Cortex of kidney (tissue), 1 donor: Measurements from ENCODE around the gene CRACDL.
"Not testable (repeated sequence)": the region's sequence is repeated elsewhere in the genome, so short reads cannot be mapped to it uniquely, and the experiment has no call there.

ENCODE experiments used
- DNase-seq: peaks from one replicate; lab custom pipeline; 2025; lab: John Stamatoyannopoulos, UW

The CRACDL gene

DNA sequence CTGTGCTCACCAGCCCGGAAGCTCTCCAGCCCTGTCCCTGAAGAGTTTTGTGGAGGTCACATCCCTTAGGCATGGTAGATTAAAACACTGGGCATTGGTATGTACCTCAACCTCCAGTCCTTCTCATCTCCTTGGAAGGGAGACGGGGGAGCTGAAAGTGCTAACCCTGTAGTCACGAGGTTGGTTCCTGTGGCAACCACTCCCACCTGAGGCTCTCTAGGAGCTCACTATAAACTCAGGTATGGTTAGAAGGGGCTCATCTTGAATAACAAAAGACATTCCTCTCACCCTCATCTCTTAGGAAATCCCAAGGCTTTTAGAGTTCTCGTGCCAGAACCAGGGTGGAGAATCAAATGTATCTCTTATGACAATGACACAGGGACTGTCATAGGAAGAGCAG is 162.1 kb downstream of the CRACDL start:
- DNase-seq: no peak

DNA sequence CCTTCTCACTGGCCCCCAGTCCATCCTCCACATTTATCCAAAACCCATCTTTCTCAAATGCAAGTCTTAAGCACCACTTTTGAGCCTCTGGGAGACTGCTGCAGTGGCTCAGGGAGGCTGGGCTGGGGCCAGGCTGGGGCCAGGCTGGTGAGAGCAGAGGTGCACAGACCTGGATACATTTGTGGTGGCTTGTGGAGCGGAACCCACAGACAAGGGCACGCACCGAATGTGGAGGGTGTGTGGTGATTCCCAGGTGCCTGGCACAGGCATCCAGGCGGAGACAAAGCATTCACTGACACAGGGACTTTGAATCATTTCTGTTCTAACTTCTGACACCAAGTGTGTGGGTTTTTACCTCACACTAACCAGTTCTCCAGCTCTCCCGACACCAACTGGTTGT is 162.9 kb downstream of the CRACDL start:
- no peak for DNase-seq

DNA sequence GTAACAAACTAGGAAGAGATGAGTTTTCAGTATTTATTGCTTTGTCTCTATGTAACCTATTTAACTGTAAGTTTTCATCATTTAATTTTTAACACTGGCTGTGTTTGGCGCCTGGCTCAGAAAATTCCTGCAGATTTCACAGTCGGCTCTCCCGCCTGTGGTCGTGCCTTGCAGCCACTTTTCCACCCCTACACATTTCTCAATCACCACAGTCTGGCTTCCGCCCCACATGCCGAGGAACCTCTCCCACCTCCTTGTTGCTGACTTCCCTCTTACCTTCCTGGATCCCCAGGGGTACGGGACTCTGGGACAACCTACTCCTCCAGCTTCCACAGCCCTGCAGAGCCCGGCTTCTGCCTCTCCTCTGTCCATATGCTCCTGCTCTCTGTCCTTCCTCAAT is 163.5 kb downstream of the CRACDL start:
- DNase-seq: no peak

DNA sequence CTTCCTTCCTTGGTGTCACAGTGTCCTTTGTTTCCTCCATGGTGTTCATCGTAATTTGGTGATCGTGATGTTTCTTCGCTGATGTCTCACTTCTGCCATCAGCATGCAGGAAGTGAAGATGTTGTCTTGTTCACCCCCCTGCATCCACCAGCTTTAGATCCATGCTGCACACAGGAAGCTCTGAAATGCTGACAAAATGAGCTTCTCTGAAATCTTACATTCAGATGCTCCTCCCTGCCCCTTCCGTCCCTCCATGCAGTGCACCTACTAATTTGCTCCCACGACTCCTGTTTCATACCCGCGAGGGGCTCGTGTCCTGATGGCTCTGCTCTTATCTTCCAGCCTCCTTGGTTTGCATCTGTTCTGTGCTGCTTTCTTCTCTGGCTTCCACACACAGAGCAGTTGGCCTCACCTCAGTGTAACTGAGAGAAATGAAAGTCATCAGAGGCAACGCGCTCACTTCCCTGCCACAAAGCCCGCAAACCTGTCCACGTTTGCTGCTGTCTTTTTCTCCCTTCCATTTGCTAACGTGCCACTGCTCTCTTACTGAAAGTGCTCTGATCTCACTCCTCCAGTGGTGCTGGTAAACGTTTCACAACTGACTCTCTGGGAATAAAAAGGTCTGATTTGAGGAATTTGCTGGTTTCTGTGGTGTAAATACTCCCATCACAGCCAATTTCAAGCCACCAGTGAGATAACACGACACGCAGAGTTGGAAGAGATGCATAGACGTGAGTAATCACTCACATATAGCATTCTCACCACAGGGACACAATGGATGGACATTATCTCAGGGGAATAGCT is 164.1 kb downstream of the CRACDL start:
- DNase-seq: no peak

DNA sequence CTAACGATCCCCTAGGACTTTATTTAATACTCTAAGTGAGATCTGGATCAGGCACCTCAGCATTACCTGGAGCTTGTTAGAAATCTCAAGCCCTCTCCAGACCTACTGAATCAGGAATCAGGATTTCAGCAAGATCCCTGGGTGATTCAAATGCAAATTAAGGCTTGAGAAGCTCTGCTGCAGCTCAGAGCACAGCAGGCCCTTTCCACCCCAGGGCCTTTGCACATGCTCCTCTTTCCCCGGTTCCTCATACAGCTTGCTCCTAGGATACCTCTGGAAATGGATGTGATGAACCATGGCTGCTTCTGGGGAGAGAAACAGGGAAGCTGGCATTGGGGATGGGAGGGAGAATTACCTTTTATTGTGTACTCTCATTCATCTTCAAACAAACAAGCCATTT is 164.8 kb downstream of the CRACDL start:
- no peak for DNase-seq

DNA sequence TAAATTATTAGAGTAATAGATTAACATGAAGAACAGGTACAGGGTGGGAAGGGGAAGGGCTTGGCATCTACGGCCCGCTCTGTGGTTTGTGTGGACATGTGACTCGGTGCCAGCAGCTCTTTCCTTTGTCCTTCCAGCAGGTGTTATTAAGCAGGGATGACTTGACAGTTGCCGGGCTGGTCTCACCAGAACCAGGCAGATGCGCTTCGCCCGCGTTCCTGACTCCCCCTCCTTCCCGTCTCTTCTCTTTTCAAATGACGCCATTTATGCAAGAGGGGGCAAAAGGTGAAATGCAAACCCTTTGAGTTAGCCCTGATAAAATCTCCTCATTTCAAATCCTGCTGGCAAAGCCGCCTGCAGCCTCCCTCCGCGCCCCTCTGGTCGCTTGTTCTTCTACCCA is 166.2 kb downstream of the CRACDL start:
- no peak for DNase-seq

DNA sequence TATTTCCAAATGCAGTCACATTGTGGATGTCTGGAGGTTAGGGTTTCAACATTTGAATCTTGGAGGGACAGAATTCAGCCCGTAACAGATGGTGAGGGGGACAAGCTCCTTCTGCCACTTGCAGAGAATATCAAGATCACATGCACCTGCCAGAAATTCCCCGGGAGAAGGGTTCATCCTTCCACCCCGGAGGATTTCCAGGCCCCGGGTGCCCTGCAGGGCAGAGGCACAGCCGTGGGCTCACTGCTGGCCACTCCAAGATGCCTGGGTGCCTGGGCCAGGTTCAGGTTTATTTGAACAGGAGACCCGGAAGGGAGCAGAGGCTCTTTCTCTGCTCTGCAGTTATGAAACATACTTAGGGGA is 166.9 kb downstream of the CRACDL start:
- DNase-seq: no peak

DNA sequence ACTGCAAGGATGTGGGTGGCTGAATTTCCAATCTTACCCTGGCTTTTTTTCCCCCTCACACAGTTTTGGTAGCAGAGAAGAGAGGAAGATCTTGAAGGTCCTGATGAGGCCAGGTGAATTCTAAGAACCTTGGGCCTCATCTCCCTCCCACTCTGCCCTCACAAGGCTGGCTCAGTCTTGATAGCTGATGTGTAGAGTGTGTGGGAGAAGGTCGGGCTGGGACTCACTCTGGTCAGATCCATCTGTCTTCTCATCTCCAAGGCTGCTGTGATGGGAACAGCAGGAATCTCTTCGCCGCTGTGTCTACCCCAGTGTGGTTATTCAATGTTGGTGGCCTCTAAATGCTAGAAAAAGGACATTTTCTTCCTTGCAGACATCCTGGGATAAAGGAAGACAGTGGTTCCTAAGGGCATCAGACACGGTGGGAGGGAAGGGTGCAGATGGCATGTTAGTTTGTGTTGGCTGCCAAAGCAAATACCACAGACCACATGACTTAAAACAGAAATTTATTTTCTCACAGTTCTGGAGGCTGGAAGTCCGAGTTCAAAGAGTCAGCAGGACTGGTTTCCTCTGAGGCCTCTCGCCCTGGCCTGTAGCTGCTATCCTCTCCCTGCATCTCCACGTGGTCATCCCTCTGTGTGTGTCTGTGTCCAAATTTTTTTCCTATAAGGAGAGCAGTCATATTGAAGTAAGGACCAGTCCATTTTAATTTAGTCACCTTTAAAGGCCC is 167.5 kb downstream of the CRACDL start:
- no peak for DNase-seq

DNA sequence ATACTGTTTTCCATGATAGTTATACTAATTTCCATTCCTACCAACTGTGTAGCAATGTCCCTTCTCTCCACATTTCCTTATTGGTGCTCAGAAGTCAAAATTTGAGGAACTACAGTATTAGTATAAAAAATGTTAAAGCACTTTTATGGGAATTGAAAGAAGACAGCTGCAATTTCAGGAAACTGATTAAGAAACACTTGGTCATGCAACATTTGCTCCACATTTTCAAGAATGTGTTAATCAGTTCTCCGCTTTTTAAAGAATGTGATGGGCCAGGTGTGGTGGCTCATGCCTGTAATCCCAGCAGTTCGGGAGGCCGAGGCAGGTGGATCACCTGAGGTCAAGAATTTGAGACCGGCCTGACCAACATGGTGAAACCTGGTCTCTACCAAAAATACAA is 171.5 kb downstream of the CRACDL start:
- no peak for DNase-seq

DNA sequence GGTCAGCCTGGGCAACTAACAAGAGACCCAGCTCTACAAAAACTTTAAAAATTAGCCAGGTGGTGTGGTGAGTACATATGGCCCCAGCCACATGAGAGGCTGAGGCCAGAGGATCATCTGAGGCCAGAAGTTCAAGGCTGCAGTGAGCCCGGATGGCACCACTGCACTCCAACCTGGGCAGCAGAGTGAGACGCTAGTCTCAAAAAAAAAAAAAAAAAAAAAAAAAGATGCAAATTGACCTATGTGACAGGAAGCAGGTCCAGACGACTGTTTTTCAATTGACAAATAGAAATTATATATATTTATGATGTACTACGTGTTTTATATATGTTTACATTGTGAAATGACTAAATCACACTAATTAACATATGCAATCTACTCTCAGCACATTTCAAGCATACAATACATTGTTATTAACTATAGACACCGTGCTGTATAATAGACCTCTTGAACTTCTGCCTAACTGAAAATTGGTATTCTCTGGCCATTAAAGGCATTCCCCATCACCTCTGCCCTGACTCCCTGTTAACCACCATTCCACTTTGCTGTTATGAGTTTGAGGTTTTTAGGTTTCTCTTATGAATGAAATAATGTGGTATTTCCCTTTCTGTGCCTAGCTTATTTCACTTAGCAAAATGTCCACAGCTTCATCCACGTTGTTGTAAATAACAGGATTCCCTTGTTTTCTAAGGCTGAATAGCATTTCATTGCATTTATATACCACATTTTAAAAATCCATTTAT is 172.6 kb downstream of the CRACDL start:
- no peak for DNase-seq

DNA sequence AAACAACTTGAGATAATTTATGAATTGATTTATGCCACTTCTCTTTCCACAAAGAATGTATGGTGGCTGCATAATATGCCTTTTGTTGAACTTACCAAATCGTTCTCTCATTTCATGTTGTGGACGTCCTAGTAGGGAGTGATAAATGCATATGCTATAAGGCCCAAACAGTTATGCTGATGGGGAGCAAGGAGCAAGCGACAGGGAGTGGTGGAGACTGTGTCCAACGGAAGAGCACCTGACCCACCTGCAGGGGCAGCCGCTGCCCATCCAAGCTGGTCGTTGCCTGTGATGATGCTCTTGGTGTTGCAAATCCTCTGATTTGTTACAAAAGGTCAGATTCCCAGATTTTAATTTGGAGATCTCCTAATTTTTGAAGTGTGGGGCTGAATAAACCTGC is 174.1 kb downstream of the CRACDL start:
- DNase-seq: no peak

DNA sequence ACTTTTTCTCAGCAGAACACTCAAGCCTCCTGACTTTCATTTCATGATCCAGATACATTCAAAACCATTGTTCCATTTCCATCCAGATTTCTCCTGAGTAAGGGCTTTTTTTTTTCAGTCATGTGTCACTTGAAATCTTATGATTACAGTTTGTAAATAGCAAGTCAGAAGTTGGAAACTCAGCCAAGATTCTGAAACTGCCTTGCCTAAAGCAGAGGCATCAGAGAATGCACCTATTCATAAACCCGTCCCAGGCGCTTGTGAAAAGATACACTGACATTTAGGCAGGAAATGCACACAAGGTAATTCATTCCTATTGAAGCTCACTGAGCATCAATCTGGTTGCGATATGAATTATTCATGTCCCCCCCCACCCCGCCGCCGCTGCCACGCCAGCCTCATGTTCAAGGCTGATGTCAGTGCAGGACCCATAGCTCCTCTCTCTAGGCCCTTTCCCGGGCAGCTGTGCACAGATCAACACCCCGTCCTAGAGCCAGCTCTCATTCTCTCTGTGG is 174.7 kb downstream of the CRACDL start:
- no peak for DNase-seq

DNA sequence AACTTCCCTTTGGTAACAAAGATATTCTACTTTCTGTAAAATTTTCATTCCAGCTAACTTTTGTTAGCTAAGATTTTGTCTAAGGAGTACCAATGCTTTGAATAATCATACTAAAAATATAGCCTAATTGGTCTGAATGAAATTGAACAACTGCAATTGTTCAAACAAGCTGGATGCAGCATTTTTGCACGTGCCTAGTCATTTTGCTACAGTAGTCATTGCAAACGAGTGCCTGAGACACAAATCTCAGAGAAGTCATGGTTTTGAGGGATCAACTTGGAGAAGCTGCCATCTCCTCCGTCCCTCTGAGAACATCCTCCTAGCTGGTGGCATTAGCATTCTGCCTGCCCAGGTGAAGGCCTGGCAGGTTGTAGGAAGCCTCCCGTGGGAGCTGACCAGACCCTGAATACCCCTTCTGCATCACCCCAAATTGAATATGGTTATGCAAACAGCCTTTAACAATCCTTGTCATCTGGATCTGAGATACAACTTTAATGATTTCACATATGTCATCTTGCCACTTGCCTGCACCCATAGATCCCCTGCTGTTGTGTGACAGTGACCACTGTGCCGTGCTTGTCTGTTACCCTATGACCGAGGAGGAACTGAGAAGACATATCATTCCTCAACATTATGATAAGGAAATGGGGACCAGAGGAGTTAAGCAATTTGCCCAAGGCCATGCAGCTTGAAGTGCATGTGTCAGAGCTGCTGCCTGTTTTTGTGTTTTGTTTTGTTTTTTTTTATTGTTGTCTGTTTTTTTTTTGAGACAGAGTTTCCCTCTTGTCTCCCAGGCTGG is 176.0 kb downstream of the CRACDL start:
- no peak for DNase-seq

DNA sequence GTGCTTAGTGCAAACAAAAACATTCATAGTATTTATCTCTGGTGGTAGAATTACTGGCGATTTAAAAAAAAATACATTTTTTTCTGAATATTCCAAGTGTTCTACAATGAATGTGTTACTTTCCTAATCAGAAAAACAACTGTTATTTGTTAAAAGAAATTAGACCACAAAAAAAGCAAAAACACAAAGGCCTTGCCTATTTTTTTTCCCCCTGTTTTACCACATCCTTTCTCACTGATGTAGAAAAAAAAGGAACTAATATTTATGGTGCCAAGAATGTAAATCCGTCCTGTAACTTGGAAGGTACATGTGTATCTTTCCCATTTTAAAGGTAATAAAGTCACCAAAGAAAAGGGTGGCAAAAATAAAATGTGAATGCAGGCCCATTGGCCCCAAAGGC is 176.7 kb downstream of the CRACDL start:
- DNase-seq: no peak

DNA sequence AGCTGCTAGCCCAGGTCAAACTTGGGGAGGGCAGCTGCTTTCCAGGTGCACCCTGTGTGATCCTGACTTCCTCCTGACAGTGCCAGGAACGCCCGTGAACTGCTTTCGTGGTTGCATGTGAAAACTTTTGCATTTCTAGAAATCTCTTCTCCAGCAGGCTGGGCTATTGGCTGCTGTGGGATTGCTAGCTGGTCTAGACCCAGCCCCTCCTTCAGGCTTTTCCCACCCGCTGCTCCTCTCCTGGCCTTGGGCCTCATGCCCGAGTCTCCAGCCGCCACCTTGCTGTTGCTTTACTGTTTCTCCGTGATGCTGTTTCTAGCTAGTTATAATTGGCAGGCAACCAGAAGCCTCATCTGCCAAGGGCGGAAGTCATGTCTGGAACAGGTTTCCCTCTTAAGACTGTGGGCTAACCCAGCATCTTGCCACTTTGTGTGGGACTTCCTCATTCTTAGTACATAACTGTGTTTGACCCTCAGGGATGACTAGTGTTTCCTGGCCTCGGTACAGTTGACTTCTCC is 178.1 kb downstream of the CRACDL start:
- DNase-seq: no peak

DNA sequence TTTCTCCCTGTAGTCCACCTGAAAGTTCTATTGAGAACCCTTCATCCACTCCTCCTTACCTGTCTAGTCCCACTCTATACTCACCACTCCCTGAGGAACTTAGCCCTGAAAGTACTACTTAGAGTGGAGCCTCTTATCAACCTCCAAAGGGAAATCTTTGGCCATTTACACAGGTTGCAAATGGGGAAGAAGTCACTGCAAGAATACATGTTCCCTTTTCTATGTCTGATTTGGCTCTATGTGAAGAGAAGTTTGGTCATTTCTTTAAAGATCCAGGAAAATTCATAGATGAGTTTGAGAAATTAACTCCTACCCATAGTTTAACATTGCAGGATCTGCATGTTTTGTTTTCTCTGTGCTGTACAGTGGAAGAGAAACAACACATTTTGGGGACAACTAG is 182.2 kb downstream of the CRACDL start:
- DNase-seq: no peak

DNA sequence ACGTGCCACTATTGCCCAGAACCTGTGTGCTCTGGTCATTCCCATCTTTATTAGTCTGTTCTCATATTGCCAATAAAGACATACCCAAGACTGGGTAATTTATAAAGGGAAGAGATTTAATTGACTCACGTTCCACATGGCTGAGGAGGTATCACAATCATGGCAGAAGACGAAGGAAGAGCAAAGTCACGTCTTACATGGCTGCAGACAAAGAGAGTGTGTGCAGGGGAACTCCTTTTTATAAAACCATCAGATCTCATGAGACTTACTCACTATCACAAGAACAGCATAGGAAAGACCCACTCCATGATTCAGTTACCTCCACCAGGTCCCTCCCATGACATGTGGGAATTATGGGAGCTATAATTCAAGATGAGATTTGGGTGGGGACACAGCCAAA is 183.3 kb downstream of the CRACDL start:
- DNase-seq: not testable (repeated sequence)

DNA sequence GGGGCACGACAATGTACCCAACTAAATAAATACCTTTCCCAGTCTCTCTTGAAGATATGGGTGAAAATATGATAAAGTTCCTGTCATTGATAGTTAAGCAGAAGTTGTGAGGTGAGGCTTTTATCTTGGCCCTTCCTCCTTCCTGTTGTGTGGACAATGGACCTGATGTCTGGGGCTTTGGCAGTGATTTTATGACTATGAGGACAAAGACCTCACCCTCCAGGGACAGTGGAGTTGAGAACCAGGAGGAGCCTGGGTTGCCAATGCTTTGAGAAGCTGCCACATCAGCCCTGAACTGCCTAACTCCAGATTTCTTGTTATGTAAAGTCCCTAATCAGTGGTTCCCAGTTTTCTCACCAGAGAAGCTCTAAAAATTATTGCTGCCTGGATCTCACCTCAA is 184.3 kb downstream of the CRACDL start:
- no peak for DNase-seq

DNA sequence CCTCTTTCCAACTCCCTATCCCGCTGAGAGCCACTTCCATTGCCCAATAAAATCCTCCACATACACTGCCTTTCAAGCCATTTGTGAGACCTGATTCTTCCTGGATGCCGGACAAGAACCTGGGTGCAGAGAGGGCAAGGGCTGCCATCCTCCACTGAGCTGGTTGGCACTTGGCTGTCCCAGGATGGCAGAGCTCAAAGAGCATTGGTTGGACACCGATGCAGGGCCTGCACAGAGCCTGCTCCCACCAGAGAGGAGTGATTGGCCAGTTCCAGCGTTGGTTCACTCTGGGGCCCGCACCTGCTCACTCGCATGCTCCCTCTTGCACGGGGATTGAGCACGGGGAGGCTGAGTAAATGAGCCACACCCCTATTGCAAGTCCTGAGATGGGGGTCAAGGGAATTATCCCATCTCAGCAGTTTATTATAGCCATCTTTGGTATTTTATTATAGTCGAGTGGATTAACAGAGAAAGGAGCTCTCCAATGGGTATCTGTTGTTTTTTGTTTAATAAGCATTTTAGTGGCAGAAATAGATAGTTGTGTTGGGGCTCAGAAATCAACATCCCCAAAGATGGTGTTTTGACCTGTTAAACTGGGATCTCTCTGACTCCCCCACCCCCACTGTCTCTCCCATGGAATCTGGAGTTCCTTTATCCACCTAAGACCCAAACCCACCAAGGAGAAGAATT is 185.3 kb downstream of the CRACDL start:
- no peak for DNase-seq

DNA sequence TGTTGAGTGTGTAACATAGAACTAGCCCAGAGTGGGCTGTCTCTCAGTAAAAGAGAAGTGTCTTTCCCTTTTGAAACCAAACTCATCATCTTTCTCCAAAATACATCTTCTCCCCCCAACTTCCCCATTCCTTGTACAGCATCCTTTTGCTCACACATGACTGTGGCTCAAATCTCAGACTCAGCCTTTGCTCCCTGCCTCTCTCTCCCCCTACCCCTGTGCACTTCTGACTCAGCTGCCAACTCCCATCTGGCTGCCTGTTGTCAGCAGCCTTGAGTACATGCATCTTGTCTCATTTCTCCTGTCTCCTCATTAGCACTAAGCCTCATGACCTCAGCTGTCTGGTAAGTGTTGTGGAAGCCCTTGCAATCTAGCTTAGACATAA is 187.0 kb downstream of the CRACDL start:
- DNase-seq: no peak
